HG03439 (cell line): Measurements from ENCODE around the gene LCTL.
"Not testable (repeated sequence)": the region's sequence is repeated elsewhere in the genome, so short reads cannot be mapped to it uniquely, and the experiment has no call there.

Experiments
- ATAC-seq: cut with Tn5 transposase; IDR thresholded peaks from one replicate; pipeline ENCODE4 v1.9.1; 2021; ENCODE audit warnings: mild to moderate bottlenecking, moderate library complexity; ENCODE audit not compliant: unreplicated experiment

LCTL gene

GRCh38 chr15:66503780-66504562 lies 61.8 kb downstream of the LCTL start:
- ATAC-seq = no peak

- not testable (repeated sequence) for ATAC-seq
These were observed 62.7 kb downstream of the LCTL start for GRCh38 chr15:66503041-66503648.

- no peak for ATAC-seq
These were observed 63.3 kb downstream of the LCTL start for GRCh38 chr15:66502491-66502890.

- ATAC-seq = not testable (repeated sequence)
These were observed 65.5 kb downstream of the LCTL start for GRCh38 chr15:66500346-66500745.

GRCh38 chr15:66498501-66499386 lies 67.1 kb downstream of the LCTL start:
- no peak for ATAC-seq
